SK-N-SH treated with all-trans-retinoic acid at 6 μM for 48 hours (cell line): Measurements from ENCODE around the gene FAM83C.

Source experiments
- ATAC-seq: fragments of 200-7000 bp; cut with Tn5 transposase; 3 replicates; pipeline ENCODE4 v1.9.1; 2020; ENCODE audit warnings: mild to moderate bottlenecking, moderate library complexity
- ARNTL ChIP-seq: fragments of 450-650 bp; formaldehyde crosslinking; IDR thresholded peaks from 2 replicates; pipeline ENCODE4 v1.5.0; 2020; ENCODE audit warnings: low read depth, mild to moderate bottlenecking, moderate library complexity, borderline replicate concordance
- CSDC2 ChIP-seq: fragments of 250-450 bp; sonication (Bioruptor Pico); IDR thresholded peaks from 2 replicates; pipeline ENCODE4 v1.5.0; 2020; ENCODE audit warnings: mild to moderate bottlenecking, moderate library complexity
- CSRNP3 ChIP-seq: fragments of 250-450 bp; sonication (Bioruptor Pico); IDR thresholded peaks from 2 replicates; pipeline ENCODE4 v1.5.1; 2021; ENCODE audit warnings: mild to moderate bottlenecking, moderate library complexity
- ESRRG ChIP-seq: fragments of 250-450 bp; sonication (Bioruptor Pico); IDR thresholded peaks from 2 replicates; pipeline ENCODE4 v1.6.1; 2021; ENCODE audit warnings: mild to moderate bottlenecking
- GLIS3 ChIP-seq: fragments of 250-450 bp; sonication (Bioruptor Pico); IDR thresholded peaks from 2 replicates; pipeline ENCODE4 v1.5.0; 2020; ENCODE audit warnings: mild to moderate bottlenecking, moderate library complexity
- ISL1 ChIP-seq: fragments of 250-450 bp; sonication (Bioruptor Pico); IDR thresholded peaks from 2 replicates; pipeline ENCODE4 v2.1.2; 2022; ENCODE audit warnings: mild to moderate bottlenecking, moderate library complexity
- OSR1 ChIP-seq: fragments of 250-450 bp; sonication (Bioruptor Pico); IDR thresholded peaks from 2 replicates; pipeline ENCODE4 v1.8.0; 2022; ENCODE audit warnings: moderate library complexity, mild to moderate bottlenecking, inconsistent platforms
- PATZ1 ChIP-seq: fragments of 250-450 bp; sonication (Bioruptor Pico); IDR thresholded peaks from 2 replicates; pipeline ENCODE4 v1.8.0; 2020; ENCODE audit warnings: mild to moderate bottlenecking, moderate library complexity, borderline replicate concordance
- POU6F1 ChIP-seq: fragments of 250-450 bp; sonication (Bioruptor Pico); IDR thresholded peaks from 2 replicates; pipeline ENCODE4 v1.8.0; 2021; ENCODE audit warnings: low read depth, mild to moderate bottlenecking, moderate library complexity, borderline replicate concordance
- PPARA ChIP-seq: fragments of 250-450 bp; sonication (Bioruptor Pico); IDR thresholded peaks from 2 replicates; pipeline ENCODE4 v1.5.0; 2020; ENCODE audit warnings: mild to moderate bottlenecking, borderline replicate concordance
- RARB ChIP-seq: fragments of 250-450 bp; sonication (Bioruptor Pico); IDR thresholded peaks from 2 replicates; pipeline ENCODE4 v1.8.0; 2021; ENCODE audit warnings: mild to moderate bottlenecking, moderate library complexity
- TCF4 ChIP-seq: fragments of 250-450 bp; sonication (Bioruptor Pico); IDR thresholded peaks from 2 replicates; pipeline ENCODE4 v1.8.0; 2021; ENCODE audit warnings: mild to moderate bottlenecking, moderate library complexity, borderline replicate concordance
- TOX ChIP-seq: fragments of 250-450 bp; sonication (Bioruptor Pico); IDR thresholded peaks from 2 replicates; pipeline ENCODE4 v1.8.0; 2021; ENCODE audit warnings: mild to moderate bottlenecking, moderate library complexity, borderline replicate concordance
- ZC3H10 ChIP-seq: fragments of 250-450 bp; sonication (Bioruptor Pico); IDR thresholded peaks from 2 replicates; pipeline ENCODE4 v1.5.1; 2021; ENCODE audit warnings: mild to moderate bottlenecking, moderate library complexity
- ZFP3 ChIP-seq: fragments of 250-450 bp; sonication (Bioruptor Pico); IDR thresholded peaks from 2 replicates; pipeline ENCODE4 v1.5.0; 2020; ENCODE audit warnings: mild to moderate bottlenecking, moderate library complexity

FAM83C gene

GRCh38 chr20:35328095-35328685, 36.0 kb upstream of the FAM83C start (continued):
- TF ChIP-seq POU6F1 (CRISPR knock-in tag) (no peak), PPARA (CRISPR knock-in tag) (no peak)
- TF ChIP-seq, all 23 proteins: peak for 0

GRCh38 chr20:35327074-35327976, 35.1 kb upstream of the FAM83C start:
- TF ChIP-seq OSR1 (0 out of 2 replicates have a peak, but pooled peaks have one; percentile 47), ZFP3 (CRISPR knock-in tag) (no peak)
- ATAC-seq: peak; percentile 40; the same call in 2 of the 3 replicates

GRCh38 chr20:35326740-35327073, 34.5 kb upstream of the FAM83C start:
- no peak for ATAC-seq
- TF ChIP-seq POU6F1 (CRISPR knock-in tag): no peak

- ATAC-seq: peak; percentile 42
- TF ChIP-seq RARB: no peak
- no peak for TF ChIP-seq PATZ1 (CRISPR knock-in tag)
- no peak for TF ChIP-seq CSRNP3 (CRISPR knock-in tag)
- TF ChIP-seq ZFP3 (CRISPR knock-in tag): no peak
- TF ChIP-seq ESRRG (CRISPR knock-in tag): no peak
- no peak for TF ChIP-seq TCF4 (CRISPR knock-in tag)
- TF ChIP-seq, all 23 proteins: peak for 0
Observed at GRCh38 chr20:35326021-35326739, 34.0 kb upstream of the FAM83C start.

GRCh38 chr20:35325401-35325800, 33.2 kb upstream of the FAM83C start:
- no peak for ATAC-seq

More at GRCh38 chr20:35325401-35325800, 33.2 kb upstream of the FAM83C start:
- TF ChIP-seq RARB (no peak), TOX (no peak), ISL1 (CRISPR knock-in tag) (no peak), GLIS3 (CRISPR knock-in tag) (no peak), ESRRG (CRISPR knock-in tag) (no peak), PPARA (CRISPR knock-in tag) (no peak), ARNTL (CRISPR knock-in tag) (no peak), ZC3H10 (CRISPR knock-in tag) (no peak), CSRNP3 (CRISPR knock-in tag) (no peak), CSDC2 (CRISPR knock-in tag) (no peak)
